Fibroblast of lung (primary cell): ENCODE measurements around the gene ERAP2. TPM values are rescaled to one million over a fixed set of nuclear protein-coding genes. Genes with fewer than 3 reads are reported as not detected.

Experiments
- DNase-seq, 2 donors: peaks; one replicate each; pipeline versions ENCODE4 v3.0.0 to v3.0.0-alpha.2; 2010; ENCODE audit warnings: low read depth in 2 of 2
- H2AFZ ChIP-seq: 2 replicates; pipeline ENCODE4 v1.5.1; 2012; ENCODE audit warnings: low read length, control low read depth, inconsistent platforms
- H3K27ac ChIP-seq: 2 replicates; pipeline ENCODE4 v1.5.1; 2011; ENCODE audit warnings: low read length, control low read depth; ENCODE audit not compliant: insufficient read depth
- H3K27me3 ChIP-seq: 2 replicates; pipeline ENCODE4 v1.5.1; 2011; ENCODE audit warnings: mild to moderate bottlenecking, low read length; ENCODE audit not compliant: control insufficient read depth, insufficient read depth
- H3K36me3 ChIP-seq: 2 replicates; pipeline ENCODE4 v1.5.1; 2011; ENCODE audit warnings: low read length; ENCODE audit not compliant: control insufficient read depth, insufficient read depth
- H3K4me1 ChIP-seq: 2 replicates; pipeline ENCODE4 v1.5.1; 2011; ENCODE audit warnings: low read length; ENCODE audit not compliant: control insufficient read depth, insufficient read depth; ENCODE audit errors: extremely low read depth
- H3K4me2 ChIP-seq: 2 replicates; pipeline ENCODE4 v1.5.1; 2011; ENCODE audit warnings: low read length, control low read depth; ENCODE audit not compliant: insufficient read depth; ENCODE audit errors: extremely low read depth
- H3K4me3 ChIP-seq, 4 experiments: fragments of 200-600 bp in 1 of 4; sonication (generic) in 1 of 4; replicated peaks in 1 of 4; 2 replicates each; pipeline ENCODE4 v1.5.1; 2011 to 2016; ENCODE audit warnings: low read length in 4 of 4, low read depth in 3 of 4, mild to moderate bottlenecking in 3 of 4, control low read depth in 2 of 4, inconsistent platforms in 1 of 4, mixed read lengths in 1 of 4; ENCODE audit not compliant: insufficient read depth in 1 of 4; ENCODE audit errors: control extremely low read depth in 1 of 4
- H3K79me2 ChIP-seq: 2 replicates; pipeline ENCODE4 v1.5.1; 2012; ENCODE audit warnings: mild to moderate bottlenecking, low read length, inconsistent platforms; ENCODE audit not compliant: control insufficient read depth, insufficient read depth
- H3K9ac ChIP-seq: 2 replicates; pipeline ENCODE4 v1.5.1; 2011; ENCODE audit warnings: mild to moderate bottlenecking, low read length, control low read depth; ENCODE audit not compliant: insufficient read depth
- H3K9me3 ChIP-seq: 2 replicates; pipeline ENCODE4 v1.5.1; 2012; ENCODE audit warnings: low read depth, low read length; ENCODE audit not compliant: control insufficient read depth, insufficient read depth
- H4K20me1 ChIP-seq: 2 replicates; pipeline ENCODE4 v1.5.1; 2011; ENCODE audit warnings: low read length; ENCODE audit not compliant: control insufficient read depth, insufficient read depth; ENCODE audit errors: extremely low read depth
- CTCF ChIP-seq, 2 donors: IDR thresholded peaks in 1 of 2; conservative IDR thresholded peaks in 1 of 2; 1 replicate in 1 of 2; 2 replicates in 1 of 2; pipeline ENCODE4 v1.5.1; 2011 to 2012; ENCODE audit warnings: low read length in 2 of 2, control low read depth in 1 of 2, inconsistent platforms in 1 of 2, low read depth in 1 of 2, mild to moderate bottlenecking in 1 of 2
- EZH2 ChIP-seq: IDR thresholded peaks from 2 replicates; pipeline ENCODE4 v1.5.1; 2012; ENCODE audit warnings: low read length, control low read depth, mild to moderate bottlenecking; ENCODE audit errors: missing control alignments
- polyA plus RNA-seq, 2 donors: library from polyadenylated mRNA; depleted of rRNA in 1 of 2; stranded (reverse) in 1 of 2; unstranded in 1 of 2; fragments of >200 nt; gene quantifications; 2 replicates each; pipeline ENCODE4 v1.2.1, GENCODE V29; 2011 to 2012; ENCODE audit warnings: missing spikeins in 1 of 2
- total RNA-seq: library from RNA; depleted of rRNA; stranded (reverse); fragments of >200 nt; gene quantifications from 2 replicates; pipeline ENCODE4 v1.2.1, GENCODE V29; 2014

The ERAP2 gene
- total and polyA plus RNA-seq, 2 donors (not counting 1 experiment from before 2014, with no cell fraction given) = 70.9 to 180 TPM

GRCh38 chr5:96885518-96886338, 9.4 kb downstream of the ERAP2 start:
- peak in 1 of 2 donors; percentile 35 for DNase-seq
- Histone ChIP-seq H3K79me2 (no peaks in the 10 kb centered on the region), H4K20me1 (no peaks in the 10 kb centered on the region), H3K9me3 (no peaks in the 10 kb centered on the region), H3K36me3 (no peaks in the 10 kb centered on the region), H3K4me2 (no peak overlapping the region), H3K27ac (no peak overlapping the region), H3K9ac (no peak overlapping the region), H3K27me3 (no peaks in the 10 kb centered on the region), H3K4me1 (peaks cover 4% of the 10 kb centered on the region), H2AFZ (no peak overlapping the region), H3K4me3 (no peak overlapping the region)
- no peak for TF ChIP-seq EZH2
- no peak for TF ChIP-seq CTCF (conservative IDR thresholded peaks at IDR 0.05 in 1 of 2, IDR thresholded peaks at IDR 0.05 in 1 of 2; ENCODE audit: low read depth in 1 of 2, low read length in 2 of 2)

- no peaks in the 10 kb centered on the region for H3K9me3 ChIP-seq
- H3K36me3 ChIP-seq = peaks cover 2% of the 10 kb centered on the region
- no peak overlapping the region for H2AFZ ChIP-seq
- no peak overlapping the region for H3K9ac ChIP-seq
- H3K4me3 ChIP-seq = no peak overlapping the region
- no peak overlapping the region for H3K27ac ChIP-seq
- no peaks in the 10 kb centered on the region for H4K20me1 ChIP-seq
- no peaks in the 10 kb centered on the region for H3K27me3 ChIP-seq
- no peaks in the 10 kb centered on the region for H3K79me2 ChIP-seq
- TF ChIP-seq EZH2 (no peak), CTCF (conservative IDR thresholded peaks at IDR 0.05 in 1 of 2, IDR thresholded peaks at IDR 0.05 in 1 of 2; ENCODE audit: low read depth in 1 of 2, low read length in 2 of 2) (no peak)
- no peak overlapping the region for H3K4me2 ChIP-seq
- DNase-seq = peak; percentile 67 to 91
- H3K4me1 ChIP-seq = no peaks in the 10 kb centered on the region
These were observed 17.0 kb downstream of the ERAP2 start for GRCh38 chr5:96893342-96893741.

GRCh38 chr5:96896276-96896675, 20.0 kb downstream of the ERAP2 start:
- TF ChIP-seq CTCF (conservative IDR thresholded peaks at IDR 0.05 in 1 of 2, IDR thresholded peaks at IDR 0.05 in 1 of 2; ENCODE audit: low read depth in 1 of 2, low read length in 2 of 2) = no peak
- no peak for TF ChIP-seq EZH2

More at GRCh38 chr5:96896276-96896675, 20.0 kb downstream of the ERAP2 start:
- H3K4me1 ChIP-seq = no peaks in the 10 kb centered on the region
- no peaks in the 10 kb centered on the region for H3K9me3 ChIP-seq
- H3K79me2 ChIP-seq = no peaks in the 10 kb centered on the region
- H3K27me3 ChIP-seq = no peaks in the 10 kb centered on the region
- H3K4me2 ChIP-seq = no peak overlapping the region
- H3K27ac ChIP-seq = no peak overlapping the region
- no peaks in the 10 kb centered on the region for H4K20me1 ChIP-seq
- no peak overlapping the region for H2AFZ ChIP-seq
- peaks cover 2% of the 10 kb centered on the region for H3K36me3 ChIP-seq
- no peak overlapping the region for H3K4me3 ChIP-seq
- DNase-seq = no peak
- H3K9ac ChIP-seq = no peak overlapping the region
